ENCODE results near the gene NLGN2. TPM values are rescaled to one million over a fixed set of nuclear protein-coding genes. Genes with fewer than 3 reads are reported as not detected.

The NLGN2 gene
- polyA plus RNA-seq, 1 experiment: 8.5 TPM

- ChIA-PET CTCF (interaction anchor here (0.9 to 1.3 kb wide), 2 partner anchors 15 to 23 kb away, joined by 4 read pairs; partner anchors contain the start of gene CHRNB1), POLR2A (no interaction called here)
- H3K27me3 ChIP-seq (ENCODE audit: control insufficient read depth, insufficient read depth, low read length): no peaks in the 10 kb centered on the region
- peaks cover 26% of the 10 kb centered on the region for H3K36me3 ChIP-seq (ENCODE audit: control insufficient read depth, insufficient read depth, low read length)
- TF ChIP-seq, protein P1, sequence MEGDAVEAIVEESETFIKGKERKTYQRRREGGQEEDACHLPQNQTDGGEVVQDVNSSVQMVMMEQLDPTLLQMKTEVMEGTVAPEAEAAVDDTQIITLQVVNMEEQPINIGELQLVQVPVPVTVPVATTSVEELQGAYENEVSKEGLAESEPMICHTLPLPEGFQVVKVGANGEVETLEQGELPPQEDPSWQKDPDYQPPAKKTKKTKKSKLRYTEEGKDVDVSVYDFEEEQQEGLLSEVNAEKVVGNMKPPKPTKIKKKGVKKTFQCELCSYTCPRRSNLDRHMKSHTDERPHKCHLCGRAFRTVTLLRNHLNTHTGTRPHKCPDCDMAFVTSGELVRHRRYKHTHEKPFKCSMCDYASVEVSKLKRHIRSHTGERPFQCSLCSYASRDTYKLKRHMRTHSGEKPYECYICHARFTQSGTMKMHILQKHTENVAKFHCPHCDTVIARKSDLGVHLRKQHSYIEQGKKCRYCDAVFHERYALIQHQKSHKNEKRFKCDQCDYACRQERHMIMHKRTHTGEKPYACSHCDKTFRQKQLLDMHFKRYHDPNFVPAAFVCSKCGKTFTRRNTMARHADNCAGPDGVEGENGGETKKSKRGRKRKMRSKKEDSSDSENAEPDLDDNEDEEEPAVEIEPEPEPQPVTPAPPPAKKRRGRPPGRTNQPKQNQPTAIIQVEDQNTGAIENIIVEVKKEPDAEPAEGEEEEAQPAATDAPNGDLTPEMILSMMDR (IDR thresholded peaks at IDR 0.05; ENCODE audit: insufficient read depth, low read depth, low read length): no peak
- DNase-seq (ENCODE audit: low read depth): no peak
- no peak overlapping the region for H3K4me3 ChIP-seq (ENCODE audit: low read depth, low read length)
Measured at GRCh38 chr17:7459961-7460545, 52.4 kb downstream of the NLGN2 start.

- ChIA-PET CTCF (interaction anchor here (0.8 to 1.3 kb wide), 3 partner anchors 16 to 33 kb away, joined by 3 to 6 read pairs (median 4); partner anchors contain the start of gene CHRNB1), POLR2A (no interaction called here)
- no peak for DNase-seq (ENCODE audit: low read depth)
- Histone ChIP-seq H3K27me3 (ENCODE audit: control insufficient read depth, insufficient read depth, low read length) (no peaks in the 10 kb centered on the region), H3K4me3 (ENCODE audit: low read depth, low read length) (no peak overlapping the region), H3K36me3 (ENCODE audit: control insufficient read depth, insufficient read depth, low read length) (peaks cover 31% of the 10 kb centered on the region)
- TF ChIP-seq, protein P1 (IDR thresholded peaks at IDR 0.05; ENCODE audit: insufficient read depth, low read depth, low read length): no peak
Measured at GRCh38 chr17:7460850-7461660, 53.4 kb downstream of the NLGN2 start.

GRCh38 chr17:7462474-7463371, 55.1 kb downstream of the NLGN2 start:
- Histone ChIP-seq H3K27me3 (ENCODE audit: control insufficient read depth, insufficient read depth, low read length) (no peaks in the 10 kb centered on the region), H3K36me3 (ENCODE audit: control insufficient read depth, insufficient read depth, low read length) (peaks cover 41% of the 10 kb centered on the region), H3K4me3 (ENCODE audit: low read depth, low read length) (no peak overlapping the region)
- CTCF ChIA-PET: interaction anchor here (0.9 to 1.2 kb wide), 2 partner anchors 51 to 98 kb away, joined by 3 read pairs; no protein-coding TSS in a partner anchor
- DNase-seq (ENCODE audit: low read depth): no peak
- TF ChIP-seq, protein P1 (IDR thresholded peaks at IDR 0.05; ENCODE audit: insufficient read depth, low read depth, low read length): no peak
- POLR2A ChIA-PET: no interaction called here

DNA sequence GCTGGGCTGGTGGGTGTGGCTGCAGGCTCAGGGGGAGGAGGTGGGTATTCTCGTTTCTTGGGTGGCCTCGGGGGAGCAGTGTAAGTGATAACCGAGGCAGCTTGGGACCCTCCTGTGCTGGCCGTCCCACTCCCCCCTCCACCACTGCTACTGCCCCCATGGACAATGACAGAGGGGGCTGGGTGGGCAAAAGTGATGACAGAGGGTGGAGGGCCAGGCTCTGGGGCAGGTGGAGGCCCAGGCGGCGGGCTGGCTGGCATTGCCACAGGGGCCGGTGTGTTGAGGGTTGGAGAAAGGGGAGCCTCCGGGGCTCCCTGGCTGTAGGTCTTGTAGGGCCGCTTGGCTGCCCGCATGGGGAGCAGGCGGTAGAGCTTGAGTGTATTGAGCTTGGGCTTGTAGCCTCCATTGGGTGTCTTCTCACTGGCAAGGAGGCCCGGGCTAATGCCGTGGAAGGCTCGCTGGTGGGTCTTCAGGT, 55.8 kb downstream of the NLGN2 start:
- DNase-seq (ENCODE audit: low read depth): no peak
- no peak overlapping the region for H3K4me3 ChIP-seq (ENCODE audit: low read depth, low read length)
- TF ChIP-seq, protein P1 (IDR thresholded peaks at IDR 0.05; ENCODE audit: insufficient read depth, low read depth, low read length): no peak
- peaks cover 43% of the 10 kb centered on the region for H3K36me3 ChIP-seq (ENCODE audit: control insufficient read depth, insufficient read depth, low read length)
- ChIA-PET CTCF (no interaction called here), POLR2A (no interaction called here)
- H3K27me3 ChIP-seq (ENCODE audit: control insufficient read depth, insufficient read depth, low read length): no peaks in the 10 kb centered on the region

Data from BJ (cell line).